Measurements from ENCODE around the gene PHAF1. TPM values are rescaled to one million over a fixed set of nuclear protein-coding genes. Genes with fewer than 3 reads are reported as not detected.

The PHAF1 gene
- total and polyA plus RNA-seq, 2 of the 8 experiments (the other 6 are each of a cell fraction or from before 2014, with no cell fraction given) = 18.6 to 26.4 TPM

- WGBS, 2 experiments (ENCODE audit: extremely low coverage in 1 of 2, insufficient coverage in 1 of 2, insufficient read length in 1 of 2, insufficient replicate concordance in 2 of 2, low coverage in 1 of 2, low lambda C conversion rate in 2 of 2, missing lambda C conversion rate in 1 of 2) = 94% methylated on average over 13 of the region's 13 CpGs; no CpG with 5 or more reads in 1 of the 2 experiments
- Histone ChIP-seq H4K8ac (ENCODE audit: extremely low read depth, insufficient read depth, low read length) (no peak overlapping the region; the same call in 1 of the 2 replicates), H2AFZ (ENCODE audit: low read length) (no peak overlapping the region), H2BK120ac (replicated peaks; ENCODE audit: low read depth, low read length) (no peak overlapping the region), H4K20me1 (replicated peaks in 1 of 2; ENCODE audit: control insufficient read depth in 1 of 2, insufficient read depth in 2 of 2, low read length in 2 of 2) (peaks cover 7 to 27% of the 10 kb centered on the region in 2 experiments), H4K91ac (replicated peaks; ENCODE audit: insufficient read length, low read length) (no peak overlapping the region), H4K5ac (ENCODE audit: insufficient read length, low read depth, low read length) (no peak overlapping the region), H3K4me1 (replicated peaks in 1 of 4; ENCODE audit: control insufficient read depth in 3 of 4, insufficient read depth in 4 of 4, low read length in 3 of 4) (peaks cover 0 to 15% (median 14%) of the 10 kb centered on the region in 4 experiments; a peak in 5 of 7 replicates), H3K27ac (ENCODE audit: low read depth, low read length) (no peak overlapping the region), H3K9ac (replicated peaks in 1 of 4; ENCODE audit: extremely low read depth in 1 of 4, low read depth in 3 of 4, low read length in 3 of 4) (no peak overlapping the region), H3K14ac (ENCODE audit: insufficient read length) (no peak overlapping the region), H3K4me3 (ENCODE audit: extremely low read depth in 1 of 4, insufficient read depth in 2 of 4, low read depth in 3 of 4, low read length in 4 of 4) (no peak overlapping the region), H3K56ac (replicated peaks; ENCODE audit: insufficient read length, low read depth, low read length) (no peak overlapping the region), H2BK5ac (ENCODE audit: low read depth, low read length) (no peak overlapping the region), H3K4ac (replicated peaks; ENCODE audit: insufficient read length, low read depth, low read length) (no peak overlapping the region), H3K36me3 (ENCODE audit: control insufficient read depth in 2 of 4, insufficient read depth in 4 of 4, low read length in 3 of 4) (no peaks in the 10 kb centered on the region; a peak in 1 of 8 replicates), H3K4me2 (ENCODE audit: insufficient read depth in 1 of 2, low read depth in 2 of 2, low read length in 2 of 2) (no peak overlapping the region; a peak in 1 of 4 replicates), H2BK12ac (ENCODE audit: low read depth, low read length) (no peak overlapping the region), H2BK15ac (ENCODE audit: low read length) (no peak overlapping the region), H3K23ac (ENCODE audit: insufficient read length) (no peak overlapping the region), H2AK5ac (ENCODE audit: low read depth, low read length) (no peak overlapping the region), H3K9me3 (ENCODE audit: insufficient read depth in 2 of 2, low read depth in 1 of 2, low read length in 1 of 2) (no peaks in the 10 kb centered on the region), H3K23me2 (ENCODE audit: low read depth, low read length) (peaks cover 14% of the 10 kb centered on the region), H3K27me3 (replicated peaks in 1 of 4; ENCODE audit: control insufficient read depth in 3 of 4, extremely low read depth in 1 of 4, insufficient read depth in 3 of 4, low read length in 3 of 4) (peaks cover 20 to 44% (median 39%) of the 10 kb centered on the region in 4 experiments), H3K79me1 (ENCODE audit: low read depth, low read length) (no peaks in the 10 kb centered on the region), H2BK20ac (ENCODE audit: low read length) (no peak overlapping the region), H3K18ac (ENCODE audit: extremely low read depth, low read length) (no peak overlapping the region), H3K79me2 (ENCODE audit: control insufficient read depth in 1 of 2, insufficient read depth in 2 of 2, low read length in 2 of 2) (peaks cover 0 to 5% of the 10 kb centered on the region in 2 experiments; a peak in 1 of 4 replicates)
- ChIA-PET CTCF (ENCODE audit: partially characterized antibody) (interaction anchor here (0.8 to 13.1 kb wide), 11 partner anchors 7 to 299 kb away, joined by 3 to 151 read pairs (median 3); partner anchors contain the start of genes CDH16, E2F4, EXOC3L1 and HSF4), POLR2A (ENCODE audit: partially characterized antibody) (interaction anchor here (7.3 kb wide), 1 partner anchor 17 kb away, joined by 59 read pairs; the partner anchor contains the start of genes FBXL8, HSF4 and TRADD)
- FAIRE-seq = no peak
- DNase-seq (ENCODE audit: low read depth in 1 of 2, low spot score in 2 of 2) = no peak
- TF ChIP-seq HDAC6 (IDR thresholded peaks at IDR 0.05; ENCODE audit: low read depth, low read length) (no peak), YY1 (IDR thresholded peaks at IDR 0.05; ENCODE audit: low read depth, low read length) (no peak), MAX (IDR thresholded peaks at IDR 0.05) (0 out of 2 replicates have a peak, but pooled peaks have one; percentile 15), NANOG (IDR thresholded peaks at IDR 0.05; ENCODE audit: insufficient read depth, low read depth, low read length, poor library complexity, severe bottlenecking) (no peak), PHF8 (conservative IDR thresholded peaks at IDR 0.05; ENCODE audit: low read depth, low read length) (no peak), CTCF (IDR thresholded peaks at IDR 0.05; ENCODE audit: control extremely low read depth in 1 of 3, insufficient read depth in 1 of 3, low read depth in 1 of 3, low read length in 3 of 3) (peak; percentile 39 to 67 (median 43); a peak in 3 of 4 replicates), SAP30 (IDR thresholded peaks at IDR 0.05; ENCODE audit: insufficient read depth, insufficient replicate concordance, low read length) (no peak), FOSL1 (IDR thresholded peaks at IDR 0.05; ENCODE audit: insufficient read depth, low read depth, low read length) (no peak), CHD1 (IDR thresholded peaks at IDR 0.05; ENCODE audit: low read depth, low read length) (no peak)
These were observed 69.8 kb downstream of the PHAF1 start for GRCh38 chr16:67179421-67180080.

Data from H1 (cell line).